EH (cell line): ENCODE measurements around the gene NGEF.
"Not testable (repeated sequence)": the region's sequence is repeated elsewhere in the genome, so short reads cannot be mapped to it uniquely, and the experiment has no call there.

Source experiments
- DNase-seq: peaks from one replicate; pipeline ENCODE4 v3.0.0-alpha.2; 2015; ENCODE audit warnings: low read depth

The NGEF gene

DNA sequence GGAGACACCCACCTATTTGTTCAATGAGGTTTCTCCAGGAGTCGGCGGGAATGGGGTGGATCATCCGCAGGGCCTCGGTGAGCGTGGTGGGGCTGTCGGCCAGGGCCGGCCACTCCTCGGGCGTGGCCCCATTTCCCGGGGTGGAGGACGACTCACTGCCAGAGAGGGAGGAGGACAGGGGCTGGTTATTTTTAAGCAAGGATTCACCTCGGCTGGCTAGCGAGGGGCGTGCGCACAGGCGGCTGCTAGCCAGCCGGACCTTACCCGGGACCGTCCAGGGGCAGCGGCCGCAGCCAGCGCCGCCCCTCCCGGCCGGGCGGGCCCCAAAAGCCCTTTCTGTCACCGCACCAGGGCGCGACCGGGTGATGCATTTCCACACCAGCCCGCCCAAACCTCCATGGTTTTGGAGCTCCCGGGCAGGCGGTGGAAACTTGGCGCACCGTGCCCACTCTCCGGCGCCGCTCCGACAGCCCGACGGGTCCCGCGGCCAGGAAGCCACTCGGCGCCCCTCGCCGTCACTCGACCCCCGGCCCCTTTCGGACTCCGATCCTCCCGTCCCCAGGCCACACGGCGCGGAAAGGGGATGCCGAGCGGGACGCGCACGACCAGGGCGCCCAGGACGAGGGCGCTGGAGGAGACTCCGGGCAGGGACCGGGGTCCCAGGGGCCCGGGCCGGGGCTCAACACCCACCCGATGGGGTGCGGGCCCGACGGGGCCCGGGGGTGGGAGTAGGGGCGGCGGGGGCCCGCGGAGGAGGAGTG, 85.8 kb downstream of the NGEF start:
- peak; percentile 5 for DNase-seq

DNA sequence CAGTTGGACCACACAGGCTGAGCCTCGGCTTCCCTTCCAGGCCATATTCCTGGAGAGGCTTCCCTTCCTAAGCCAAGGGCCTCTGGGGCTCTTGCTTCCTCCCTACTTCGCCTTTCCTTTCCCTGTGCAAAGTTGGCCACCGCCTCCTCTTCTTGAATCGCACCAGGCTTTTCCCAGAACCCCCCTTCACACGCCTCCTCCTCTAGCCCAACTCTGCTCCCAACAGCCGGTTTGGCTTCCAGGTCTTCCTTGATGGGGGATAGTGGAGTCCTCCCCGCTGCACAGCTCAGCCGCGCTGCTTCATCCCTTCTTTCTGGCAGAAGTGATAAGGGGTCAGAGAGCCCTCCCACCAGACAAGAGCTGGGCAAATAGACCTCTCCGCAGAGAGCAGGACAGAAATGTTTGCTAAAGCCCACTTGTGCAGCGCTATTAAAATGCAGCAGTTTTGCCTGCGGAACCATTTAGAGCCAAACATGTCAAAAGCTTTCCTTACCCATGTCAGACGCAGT, 86.6 kb downstream of the NGEF start:
- DNase-seq: no peak

DNA sequence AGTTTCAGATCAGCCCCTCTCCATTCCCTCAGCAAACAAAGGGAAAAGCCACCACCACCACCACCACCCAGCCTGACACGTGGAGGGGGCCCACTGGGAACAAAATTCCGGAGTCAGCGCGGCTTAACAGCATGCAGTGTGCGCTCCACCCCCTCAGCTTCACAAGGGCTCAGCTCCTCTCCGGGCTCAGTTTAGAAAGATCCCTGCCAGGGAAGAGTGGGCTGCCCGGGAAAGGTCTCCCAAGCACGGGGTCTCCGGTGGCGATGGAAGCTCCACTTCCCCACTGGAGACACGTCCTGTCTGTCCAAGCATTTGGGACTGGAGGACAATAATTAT, 87.3 kb downstream of the NGEF start:
- no peak for DNase-seq

DNA sequence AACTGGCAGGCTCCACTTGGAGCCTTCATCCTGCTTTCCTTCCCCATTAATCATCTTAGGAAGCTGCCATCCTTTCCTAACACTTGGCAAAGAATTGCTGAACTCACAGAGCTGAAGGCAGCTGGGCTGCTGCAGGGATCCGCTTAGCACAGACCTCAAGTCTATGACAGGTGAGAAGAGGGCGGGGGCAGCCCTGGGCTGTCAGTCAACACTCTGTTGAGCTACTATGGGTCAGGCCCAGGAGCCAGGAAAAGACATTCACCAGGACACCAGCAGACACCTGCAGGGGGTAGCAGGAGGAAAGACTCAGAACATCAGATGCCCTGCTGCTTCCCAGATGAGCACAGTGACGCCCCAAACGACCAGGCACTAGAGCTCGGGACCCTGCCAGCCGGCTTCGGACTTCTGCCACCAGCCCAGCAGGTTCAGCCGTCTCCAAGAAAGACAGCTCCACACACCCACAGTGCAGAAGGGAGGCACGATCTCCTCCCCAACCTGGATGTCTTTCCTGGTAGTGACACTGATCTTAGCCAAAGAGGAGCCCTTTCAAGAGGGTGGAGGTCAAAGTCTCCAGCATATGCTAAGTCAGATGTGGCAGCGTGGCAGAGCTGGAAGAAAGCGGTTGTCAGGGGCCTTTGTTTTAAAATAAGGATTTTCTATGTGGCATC, 87.8 kb downstream of the NGEF start:
- no peak for DNase-seq

DNA sequence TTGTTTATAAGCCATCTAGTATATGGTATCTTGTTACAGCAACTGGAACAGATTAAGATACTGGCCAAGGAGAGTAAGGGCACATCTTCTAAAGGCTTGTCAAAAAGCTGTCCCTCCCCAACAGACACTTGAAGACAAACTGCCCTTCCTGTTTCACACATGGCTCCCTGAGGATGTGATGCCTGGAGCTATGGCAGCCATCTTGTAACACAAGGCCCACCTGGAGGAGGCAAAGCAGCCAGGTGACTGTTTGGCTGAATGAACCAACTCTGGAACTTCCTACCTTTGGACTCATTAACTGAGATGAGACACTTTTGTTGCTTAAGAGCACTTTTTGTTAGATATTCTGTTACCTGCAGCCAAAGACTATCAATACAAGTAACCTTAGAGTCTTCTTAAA, 88.6 kb downstream of the NGEF start:
- DNase-seq: no peak

DNA sequence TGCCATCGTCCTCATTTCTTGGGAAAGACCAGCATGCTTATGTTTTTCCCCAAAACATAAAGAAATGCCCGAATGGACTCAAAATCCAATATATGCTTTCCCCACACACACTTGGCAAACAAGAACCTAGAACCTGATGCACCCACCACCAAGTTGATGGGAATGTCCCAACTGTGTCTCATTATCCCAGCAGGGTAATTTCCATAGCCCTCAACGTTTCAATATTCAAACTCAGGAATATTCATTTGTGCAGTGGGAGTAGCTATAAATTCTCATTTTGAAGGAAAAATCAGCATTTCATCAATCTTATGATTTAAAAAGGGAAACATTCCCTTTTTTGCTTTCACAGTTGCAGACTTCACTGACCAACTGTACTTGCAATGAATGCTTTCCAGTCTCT, 92.3 kb downstream of the NGEF start:
- DNase-seq: no peak

DNA sequence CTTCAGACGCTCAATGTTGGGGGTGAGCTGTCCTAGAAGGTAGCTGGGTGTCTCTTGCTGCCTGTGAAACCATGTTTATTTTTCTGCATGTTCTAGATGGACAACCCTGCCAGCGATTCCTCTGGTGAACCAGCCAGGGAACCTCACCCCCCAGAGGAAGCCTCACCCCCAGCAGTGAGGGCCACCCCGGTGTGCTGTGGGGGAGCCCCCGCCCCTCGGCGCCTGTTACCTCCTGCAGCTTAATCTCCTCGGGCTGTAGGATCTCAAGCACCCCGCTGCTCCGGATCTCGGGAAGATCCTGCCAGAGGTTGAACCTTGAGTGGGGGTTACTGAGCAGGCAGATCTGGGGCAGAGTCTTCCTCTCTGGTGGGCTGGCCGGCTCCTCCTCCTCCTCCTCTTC, 93.0 kb downstream of the NGEF start:
- no peak for DNase-seq

DNA sequence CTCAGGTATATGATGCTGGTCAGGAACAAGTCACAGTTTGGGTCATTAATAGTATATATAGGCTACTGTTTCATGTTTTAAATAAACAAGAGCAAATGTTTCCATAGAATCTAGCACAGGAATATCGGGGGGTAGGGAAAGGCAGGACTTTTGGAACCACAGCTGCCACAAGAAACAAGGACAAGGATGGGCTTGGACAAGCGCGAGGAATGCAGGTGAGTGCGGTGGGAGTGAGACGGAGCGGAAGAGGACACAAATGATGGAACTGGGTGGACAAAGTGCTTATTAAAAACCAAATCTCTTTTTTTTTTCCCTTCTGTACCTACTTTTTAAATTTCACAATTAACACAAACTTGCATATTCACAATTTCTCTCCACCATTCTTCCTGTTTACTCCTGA, 93.9 kb downstream of the NGEF start:
- no peak for DNase-seq

DNA sequence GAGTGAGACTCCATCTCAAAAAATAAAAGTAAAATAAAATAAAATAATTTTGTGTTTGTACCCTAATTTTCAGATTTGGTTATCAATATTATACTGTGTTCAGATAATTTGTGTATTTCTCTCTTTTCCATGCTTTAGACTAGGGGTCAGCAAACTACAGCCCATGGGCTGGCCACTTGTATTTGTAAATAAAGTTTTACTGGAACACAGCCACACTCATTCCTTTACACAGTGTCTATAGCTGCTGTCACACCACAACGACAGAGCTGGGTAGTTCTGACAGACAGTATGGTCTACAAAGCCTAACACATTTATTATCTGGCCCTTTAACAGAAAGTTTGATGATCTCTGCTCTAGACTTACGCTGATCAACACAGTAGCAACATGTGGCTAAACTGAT, 99.2 kb downstream of the NGEF start:
- no peak for DNase-seq

DNA sequence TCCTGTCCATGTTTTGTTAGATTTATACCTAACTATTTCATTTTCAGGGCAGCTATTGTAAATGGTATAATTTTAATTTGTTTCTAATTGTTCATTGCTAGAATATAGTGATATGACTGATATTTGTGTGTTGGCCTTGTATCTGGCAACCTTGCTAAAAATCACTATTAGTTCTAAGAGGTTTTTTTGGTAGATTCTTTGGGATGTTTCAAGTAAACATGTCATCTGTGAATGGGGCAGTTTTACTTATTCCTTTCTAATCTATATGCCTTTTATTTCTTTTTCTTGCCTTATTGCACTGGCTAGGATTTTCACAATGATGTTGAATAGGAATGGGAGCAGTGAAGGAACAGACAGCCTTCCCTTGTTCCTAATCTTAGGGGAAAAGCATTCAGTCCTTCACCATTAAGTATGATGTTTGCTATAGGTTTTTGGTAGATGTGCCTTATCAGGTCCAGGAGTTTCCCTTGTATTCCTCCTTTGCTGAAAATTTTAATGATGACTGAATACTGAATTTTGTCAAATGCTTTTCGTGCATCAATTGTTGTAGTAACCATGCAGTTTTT, 101.3 kb downstream of the NGEF start:
- no peak for DNase-seq

DNA sequence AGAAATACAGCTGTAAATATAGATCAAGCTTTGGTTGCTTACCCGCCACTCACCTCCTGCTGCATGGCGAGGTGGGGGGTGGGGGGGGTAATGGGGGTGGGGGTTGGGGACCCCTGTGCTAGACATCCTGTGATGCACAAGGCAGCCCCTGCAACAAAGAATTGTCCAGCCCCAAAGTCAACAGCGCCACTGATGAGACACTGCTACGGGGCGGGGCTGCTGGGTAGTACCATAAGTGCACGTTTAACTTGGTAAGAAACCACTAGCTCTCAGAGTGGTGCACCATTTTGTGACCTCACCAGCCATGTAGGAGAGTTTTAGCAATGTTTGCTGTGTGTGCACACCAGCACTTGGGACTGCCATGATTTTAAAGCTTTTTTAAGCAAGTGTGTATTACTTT, 102.7 kb downstream of the NGEF start:
- no peak for DNase-seq

DNA sequence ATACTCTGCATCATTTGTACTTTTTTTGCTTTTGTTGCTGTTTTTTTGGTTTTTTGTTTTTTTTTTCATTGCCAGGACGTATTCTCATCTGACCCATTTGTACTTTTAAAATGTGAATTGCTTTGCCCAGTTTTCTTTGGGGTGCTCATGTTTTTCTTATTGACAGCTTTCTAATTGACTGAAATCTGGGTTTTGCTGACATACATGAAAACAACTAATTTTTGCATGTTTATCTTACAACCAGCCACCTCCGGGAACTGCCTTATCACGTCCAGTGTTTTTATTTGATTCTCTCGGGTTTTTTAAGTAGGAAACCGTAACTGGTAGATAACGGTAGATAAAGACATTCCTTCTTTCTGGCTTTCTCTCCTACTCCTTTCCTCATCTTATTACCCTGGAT, 104.4 kb downstream of the NGEF start:
- DNase-seq: no peak

DNA sequence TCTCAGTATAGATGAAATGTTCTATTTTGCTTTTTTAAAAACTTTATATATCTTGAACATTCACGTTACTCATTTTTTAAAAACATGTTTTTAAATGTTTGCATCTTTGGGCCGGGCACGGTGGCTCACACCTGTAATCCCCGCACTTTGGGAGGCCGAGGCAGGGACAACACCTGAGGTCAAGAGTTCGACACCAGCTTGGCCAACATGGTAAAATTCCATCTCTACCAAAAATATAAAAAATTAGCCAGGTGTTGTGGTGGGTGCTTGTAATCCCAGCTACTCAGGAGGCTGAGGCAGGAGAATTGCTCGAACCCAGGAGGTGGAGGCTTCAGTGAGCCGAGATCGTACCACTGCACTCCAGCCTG, 105.4 kb downstream of the NGEF start:
- not testable (repeated sequence) for DNase-seq

DNA sequence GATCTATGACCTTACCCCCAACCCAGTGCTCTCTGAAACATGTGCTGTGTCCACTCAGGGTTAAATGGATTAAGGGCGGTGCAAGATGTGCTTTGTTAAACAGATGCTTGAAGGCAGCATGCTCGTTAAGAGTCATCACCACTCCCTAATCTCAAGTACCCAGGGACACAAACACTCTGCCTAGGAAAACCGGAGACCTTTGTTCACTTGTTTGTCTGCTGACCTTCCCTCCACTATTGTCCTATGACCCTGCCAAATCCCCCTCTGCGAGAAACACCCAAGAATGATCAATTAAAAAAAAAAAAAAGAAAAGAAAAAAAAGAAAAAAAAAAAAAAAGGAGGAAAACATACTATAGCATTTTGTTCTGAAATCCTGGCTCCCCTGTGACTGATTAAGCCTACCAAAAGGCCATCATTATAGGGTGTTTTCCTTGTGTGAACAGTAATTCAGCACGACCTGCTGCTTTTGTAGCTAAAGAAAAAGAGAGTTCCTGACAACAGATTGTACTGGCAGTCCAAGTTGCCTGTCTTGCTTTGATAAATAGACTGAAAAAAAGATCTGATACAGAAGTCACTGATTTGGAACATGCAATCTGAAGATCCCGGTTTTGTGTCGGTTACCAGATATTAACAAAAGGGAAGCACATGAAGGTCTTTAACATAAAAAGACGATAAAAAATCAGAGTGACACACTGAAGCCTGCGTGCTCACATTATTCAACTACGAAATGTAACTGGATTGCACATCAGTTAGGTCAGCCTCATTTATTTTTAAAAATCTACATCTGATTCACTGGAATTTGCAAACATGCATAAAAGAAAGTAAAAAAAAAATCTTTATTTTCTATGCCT, 106.0 kb downstream of the NGEF start:
- DNase-seq: not testable (repeated sequence)

DNA sequence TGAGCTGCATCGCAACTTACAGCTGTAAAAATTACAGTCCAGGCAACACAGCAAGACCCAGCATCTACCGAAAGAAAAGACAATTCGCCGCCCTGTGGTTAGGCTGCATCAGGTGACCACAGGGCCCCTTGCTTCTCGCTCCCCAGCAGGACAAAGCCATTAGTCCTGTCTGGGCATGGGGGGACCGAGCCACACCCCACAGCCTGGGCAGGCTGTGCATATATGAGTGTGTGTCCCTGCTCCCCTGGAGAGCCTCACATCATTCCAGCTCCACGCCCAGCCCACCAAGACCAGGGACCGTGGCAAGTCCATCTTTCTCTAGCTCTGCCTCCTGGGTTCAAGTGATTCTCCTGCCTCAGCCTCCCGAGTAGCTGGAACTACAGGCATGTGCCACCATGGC, 109.1 kb downstream of the NGEF start:
- DNase-seq: no peak

DNA sequence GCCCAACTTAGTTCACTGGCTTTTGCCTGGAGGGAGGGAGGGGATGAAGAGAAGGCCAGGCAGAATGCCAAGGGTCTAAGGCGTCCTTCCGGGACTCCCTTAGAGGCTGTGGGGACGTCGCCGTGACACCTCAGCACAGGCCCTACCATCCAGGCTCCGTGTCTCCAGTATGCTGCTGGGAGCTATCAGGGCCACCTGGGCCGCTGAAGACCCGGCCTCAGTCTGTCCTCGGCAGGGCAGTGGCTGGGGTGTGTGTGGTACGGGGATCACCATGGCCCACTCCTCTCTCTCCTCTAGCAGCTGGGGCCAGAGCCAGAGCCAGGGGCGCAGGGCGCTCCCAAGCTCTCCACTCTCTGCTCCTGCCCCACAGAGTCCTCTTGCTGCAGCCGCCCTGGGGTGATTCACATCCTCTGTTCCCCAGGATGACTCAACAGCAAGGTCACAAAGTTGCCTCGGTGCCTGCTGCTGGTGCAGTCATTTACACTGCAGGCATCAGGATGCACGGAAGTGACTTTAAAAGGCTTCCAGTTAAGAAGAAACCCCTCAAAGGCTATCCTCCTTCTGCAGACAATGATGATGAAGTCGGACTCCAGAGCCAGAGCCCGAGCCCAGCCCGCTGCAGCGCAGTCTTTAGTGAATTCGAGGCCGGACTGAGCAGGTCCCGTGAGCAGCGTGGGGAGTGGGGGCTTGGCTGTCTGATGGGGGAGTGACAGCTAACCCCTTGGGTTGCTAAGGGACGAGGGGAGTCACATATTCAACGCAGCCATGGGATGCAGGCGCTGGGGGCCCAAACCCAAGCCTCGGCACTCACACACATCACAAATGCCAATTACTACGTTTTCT, 111.1 kb downstream of the NGEF start:
- peak; percentile 94 for DNase-seq

DNA sequence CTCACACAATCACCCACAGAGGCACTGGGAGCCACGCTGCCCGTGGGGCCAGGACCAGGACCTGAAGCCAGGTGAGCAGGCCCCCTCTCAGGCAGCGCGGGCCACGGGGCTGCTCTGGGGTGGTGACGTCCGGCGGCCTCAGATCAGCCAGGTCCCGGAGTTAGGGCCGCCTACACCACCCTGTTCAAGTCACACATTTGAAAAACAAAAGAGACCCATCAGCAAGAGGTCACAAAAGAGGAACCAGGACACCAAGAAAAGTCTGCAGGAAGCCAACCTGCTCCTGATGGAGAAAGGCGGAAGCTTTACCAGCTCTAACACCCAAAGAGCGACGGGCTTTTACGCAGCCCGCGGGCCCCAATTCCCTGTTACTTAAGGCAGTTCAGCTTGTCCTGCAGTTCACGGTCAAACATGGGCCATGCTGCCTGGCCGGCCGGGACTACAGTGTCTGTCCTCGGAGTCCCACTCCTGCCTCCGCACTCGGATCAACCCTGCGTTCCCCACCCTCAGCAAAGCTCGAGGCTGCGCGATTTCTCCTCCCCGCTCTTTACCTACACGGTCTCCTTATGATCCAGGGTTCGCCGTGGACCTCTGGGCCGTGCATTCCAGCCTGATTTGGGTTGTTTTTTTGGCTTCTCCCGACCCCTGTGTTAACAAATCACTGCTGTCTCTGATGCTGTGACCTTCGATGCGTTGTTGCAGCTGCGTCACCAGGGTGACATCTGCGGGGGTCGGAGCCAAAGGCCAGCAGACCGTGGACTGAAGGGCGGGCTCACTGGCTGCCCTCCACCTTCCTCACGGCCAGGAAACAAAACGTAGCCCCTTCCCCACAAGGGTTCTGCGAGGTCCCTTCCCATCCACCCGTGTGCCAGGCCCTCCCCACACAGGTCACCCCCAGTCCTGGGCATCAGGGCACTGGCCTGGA, 112.0 kb downstream of the NGEF start:
- no peak for DNase-seq

DNA sequence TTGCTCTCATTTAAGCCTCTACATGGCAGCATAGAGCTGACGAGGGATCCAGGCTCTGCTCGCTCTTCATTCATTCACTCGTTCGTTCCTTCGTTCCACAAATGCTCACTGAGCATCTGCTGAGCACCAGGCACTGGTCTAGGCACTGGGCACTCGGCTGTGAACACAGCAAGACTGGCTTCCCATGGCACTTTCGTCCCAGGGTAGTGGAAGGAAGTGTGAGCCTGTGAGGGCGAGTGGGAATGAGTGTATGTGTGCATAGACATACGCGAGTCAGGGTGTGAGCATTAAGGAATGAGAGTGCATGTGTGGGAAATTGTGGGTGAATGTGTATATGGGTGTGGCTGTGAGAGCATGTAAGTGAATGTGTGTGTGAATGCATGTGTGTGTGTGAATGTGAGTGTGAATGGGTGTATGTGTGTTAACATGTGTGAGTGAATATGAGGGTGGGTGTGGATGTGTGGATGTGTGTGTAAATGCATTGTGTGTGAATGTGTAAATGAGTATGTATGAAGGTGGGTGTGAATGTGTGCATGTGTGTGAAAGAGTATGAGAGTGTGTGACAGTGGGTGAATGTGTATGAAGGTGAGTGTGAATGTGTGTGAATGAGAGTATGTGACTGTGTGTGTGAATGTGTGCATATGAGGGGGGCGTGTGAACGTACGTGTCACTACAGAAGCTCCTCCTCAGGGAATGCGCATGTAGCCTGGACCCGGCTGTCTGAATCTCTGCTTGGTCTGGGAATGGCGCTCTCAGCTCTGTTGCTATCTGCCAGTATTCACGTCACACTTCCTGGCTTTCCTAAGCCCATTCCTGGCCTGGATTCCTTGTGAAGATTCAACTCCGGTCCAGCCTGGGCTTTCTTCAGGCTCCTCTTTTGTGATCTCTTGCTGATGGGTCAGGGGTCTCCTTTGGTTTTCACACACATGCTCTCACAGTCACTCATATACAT, 114.2 kb downstream of the NGEF start:
- DNase-seq: peak; percentile 39
